Progenitor cell of endocrine pancreas (in vitro differentiated cells): ENCODE data around the gene NOVA2. TPM values are rescaled to one million over a fixed set of nuclear protein-coding genes. Genes with fewer than 3 reads are reported as not detected.

Source experiments
- DNase-seq: peaks from one replicate; pipeline ENCODE4 v3.0.0; 2021; ENCODE audit warnings: low spot score; ENCODE audit not compliant: unreplicated experiment
- H3K27ac Mint-ChIP-seq: 2 replicates; pipeline ENCODE4 v1.8.0; 2021; ENCODE audit warnings: mild to moderate bottlenecking, moderate library complexity, mixed read lengths
- H3K27me3 Mint-ChIP-seq: 2 replicates; pipeline ENCODE4 v1.8.0; 2021; ENCODE audit warnings: mixed read lengths
- H3K36me3 Mint-ChIP-seq: 2 replicates; pipeline ENCODE4 v1.8.0; 2022; ENCODE audit warnings: mixed read lengths; ENCODE audit not compliant: insufficient read depth
- H3K4me1 Mint-ChIP-seq: 2 replicates; pipeline ENCODE4 v1.8.0; 2021; ENCODE audit warnings: low read depth, mixed read lengths
- H3K4me3 Mint-ChIP-seq: 2 replicates; pipeline ENCODE4 v1.8.0; 2021; ENCODE audit warnings: low read depth, mild to moderate bottlenecking, moderate library complexity, mixed read lengths
- H3K9me3 Mint-ChIP-seq: 2 replicates; pipeline ENCODE4 v1.8.0; 2021; ENCODE audit warnings: low read depth, mixed read lengths
- total RNA-seq: library from RNA; stranded (reverse); gene quantifications from 2 replicates; pipeline ENCODE4 v1.2.1, GENCODE V29; 2021
- TF ChIP-seq, protein P1 (sequence below): fragments of 200-600 bp; sonication (generic); IDR thresholded peaks from one replicate; pipeline ENCODE4 v1.5.0; 2021; ENCODE audit warnings: antibody characterized with exemption, mild to moderate bottlenecking; ENCODE audit not compliant: unreplicated experiment

The NOVA2 gene
- total RNA-seq, 1 donor from 2014 or later: 0.53 TPM

GRCh38 chr19:45929247-45929646 is 44.4 kb downstream of the NOVA2 start:
- TF ChIP-seq, protein P1, sequence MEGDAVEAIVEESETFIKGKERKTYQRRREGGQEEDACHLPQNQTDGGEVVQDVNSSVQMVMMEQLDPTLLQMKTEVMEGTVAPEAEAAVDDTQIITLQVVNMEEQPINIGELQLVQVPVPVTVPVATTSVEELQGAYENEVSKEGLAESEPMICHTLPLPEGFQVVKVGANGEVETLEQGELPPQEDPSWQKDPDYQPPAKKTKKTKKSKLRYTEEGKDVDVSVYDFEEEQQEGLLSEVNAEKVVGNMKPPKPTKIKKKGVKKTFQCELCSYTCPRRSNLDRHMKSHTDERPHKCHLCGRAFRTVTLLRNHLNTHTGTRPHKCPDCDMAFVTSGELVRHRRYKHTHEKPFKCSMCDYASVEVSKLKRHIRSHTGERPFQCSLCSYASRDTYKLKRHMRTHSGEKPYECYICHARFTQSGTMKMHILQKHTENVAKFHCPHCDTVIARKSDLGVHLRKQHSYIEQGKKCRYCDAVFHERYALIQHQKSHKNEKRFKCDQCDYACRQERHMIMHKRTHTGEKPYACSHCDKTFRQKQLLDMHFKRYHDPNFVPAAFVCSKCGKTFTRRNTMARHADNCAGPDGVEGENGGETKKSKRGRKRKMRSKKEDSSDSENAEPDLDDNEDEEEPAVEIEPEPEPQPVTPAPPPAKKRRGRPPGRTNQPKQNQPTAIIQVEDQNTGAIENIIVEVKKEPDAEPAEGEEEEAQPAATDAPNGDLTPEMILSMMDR: no peak
- Mint-ChIP-seq H3K9me3 (no peaks in the 10 kb centered on the region), H3K4me1 (peaks cover 3% of the 10 kb centered on the region), H3K36me3 (no peaks in the 10 kb centered on the region), H3K27me3 (peaks cover 40% of the 10 kb centered on the region), H3K27ac (no peak overlapping the region), H3K4me3 (no peak overlapping the region)
- DNase-seq: no peak

GRCh38 chr19:45927565-45928261 is 46.0 kb downstream of the NOVA2 start:
- Mint-ChIP-seq H3K9me3 (no peaks in the 10 kb centered on the region), H3K4me3 (no peak overlapping the region), H3K27me3 (peaks cover 35% of the 10 kb centered on the region), H3K27ac (no peak overlapping the region), H3K36me3 (no peaks in the 10 kb centered on the region), H3K4me1 (peaks cover 3% of the 10 kb centered on the region)
- peak; percentile 86 for DNase-seq
- TF ChIP-seq, protein P1: peak; percentile 18

DNA sequence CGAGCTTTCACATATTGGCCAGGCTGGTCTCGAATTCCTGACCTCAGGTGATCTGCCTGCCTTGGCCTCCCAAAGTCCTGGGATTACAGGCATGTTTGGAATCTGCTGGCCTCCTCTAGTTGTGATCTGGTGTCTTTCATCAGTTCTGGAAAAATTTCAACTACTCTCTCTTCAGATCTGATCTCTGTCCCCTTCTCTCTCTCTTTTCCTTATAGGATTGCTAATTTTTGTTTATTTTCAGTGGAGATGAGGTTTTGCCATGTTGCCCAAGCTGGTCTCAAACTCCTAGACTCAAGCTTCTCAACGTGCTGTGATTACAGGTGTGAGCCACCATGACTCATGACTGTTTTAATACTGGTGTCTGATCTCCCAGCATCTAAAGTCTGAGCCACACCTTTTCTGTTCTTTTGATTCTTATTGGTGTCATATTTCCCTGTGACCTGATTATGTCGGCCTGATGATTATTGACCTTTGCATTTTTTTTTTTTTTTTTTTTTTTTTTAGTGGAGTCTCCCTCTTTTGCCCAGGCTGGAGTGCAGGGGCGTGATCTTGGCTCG is 48.7 kb downstream of the NOVA2 start:
- Mint-ChIP-seq H3K36me3 (no peaks in the 10 kb centered on the region), H3K4me3 (no peak overlapping the region)
- TF ChIP-seq, protein P1: no peak

DNA sequence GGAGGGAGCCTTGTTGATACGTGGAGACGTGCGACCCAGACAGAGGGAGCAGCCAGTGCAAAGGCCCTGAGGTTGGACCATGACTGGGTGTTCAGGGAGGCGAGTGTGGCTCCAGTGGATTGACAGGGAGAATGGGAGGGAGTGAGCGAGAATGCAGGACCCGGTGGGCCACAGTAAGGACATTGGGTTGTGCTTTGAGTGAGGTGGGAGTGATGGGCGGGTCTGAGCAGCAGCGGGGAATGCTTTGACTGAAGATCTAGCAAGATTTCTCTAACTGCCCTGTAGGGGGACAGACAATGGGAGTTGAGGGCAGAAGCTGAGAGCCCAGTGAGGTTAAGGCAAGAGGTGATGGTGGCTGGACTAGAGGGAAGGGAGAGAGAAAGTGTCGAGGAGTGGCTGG is 51.4 kb downstream of the NOVA2 start:
- Mint-ChIP-seq H3K27me3 (peaks cover 14% of the 10 kb centered on the region), H3K4me1 (peaks cover 2% of the 10 kb centered on the region), H3K36me3 (no peaks in the 10 kb centered on the region), H3K9me3 (no peaks in the 10 kb centered on the region), H3K27ac (no peak overlapping the region), H3K4me3 (no peak overlapping the region)
- DNase-seq: no peak
- TF ChIP-seq, protein P1: peak; percentile 30

More for the DNA sequence above, 48.7 kb downstream of the NOVA2 start:
- no peaks in the 10 kb centered on the region for H3K9me3 Mint-ChIP-seq
- peaks cover 24% of the 10 kb centered on the region for H3K27me3 Mint-ChIP-seq
- H3K27ac Mint-ChIP-seq: no peak overlapping the region
- peaks cover 3% of the 10 kb centered on the region for H3K4me1 Mint-ChIP-seq
- DNase-seq: no peak

DNA sequence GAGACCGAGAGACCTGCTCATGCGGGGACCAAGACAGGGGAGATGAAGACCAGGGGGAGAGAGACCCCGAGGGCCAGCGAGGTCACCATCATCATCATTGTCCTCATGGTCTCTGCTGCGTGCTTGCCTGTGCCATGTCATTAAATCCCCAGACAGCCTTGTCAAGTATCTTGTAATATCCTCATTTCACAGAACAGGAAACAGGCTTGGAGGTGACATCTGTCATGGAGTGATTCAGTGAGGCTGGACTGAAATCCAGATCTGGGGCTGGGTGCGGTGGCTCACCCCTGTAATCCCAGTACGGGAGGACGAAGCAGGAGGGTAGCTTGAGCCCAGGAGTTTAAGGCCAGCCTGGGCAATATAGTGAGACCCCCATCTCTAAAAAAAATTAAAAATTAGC is 53.2 kb downstream of the NOVA2 start:
- peaks cover 18% of the 10 kb centered on the region for H3K27me3 Mint-ChIP-seq
- no peaks in the 10 kb centered on the region for H3K36me3 Mint-ChIP-seq
- TF ChIP-seq, protein P1: no peak
- no peak overlapping the region for H3K27ac Mint-ChIP-seq
- no peak overlapping the region for H3K4me3 Mint-ChIP-seq
- H3K9me3 Mint-ChIP-seq: no peaks in the 10 kb centered on the region
- H3K4me1 Mint-ChIP-seq: peaks cover 2% of the 10 kb centered on the region
- no peak for DNase-seq
